ENCODE data around the gene SH3D21.

SH3D21 gene

DNA sequence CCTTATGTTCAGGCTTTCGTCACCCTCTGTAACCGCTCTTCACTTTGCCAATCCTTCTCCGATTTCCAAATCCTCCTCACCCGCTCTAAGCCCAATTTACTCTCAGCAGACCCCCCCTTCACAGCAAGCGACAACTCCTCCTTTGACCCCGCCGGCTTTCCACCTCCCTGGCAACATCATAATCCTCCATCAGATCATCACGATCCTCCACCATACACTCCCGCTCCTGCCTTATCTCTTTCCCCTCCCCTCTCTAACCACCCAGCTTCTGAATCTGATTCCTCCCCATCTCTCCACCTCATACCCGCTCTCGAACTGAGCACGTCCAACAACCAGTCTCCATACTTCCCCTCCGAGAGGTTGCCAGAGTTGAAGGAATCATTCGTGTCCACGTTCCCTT is 24.8 kb downstream of the SH3D21 start:
- no peak for DNase-seq (ENCODE audit: low read depth)

DNA sequence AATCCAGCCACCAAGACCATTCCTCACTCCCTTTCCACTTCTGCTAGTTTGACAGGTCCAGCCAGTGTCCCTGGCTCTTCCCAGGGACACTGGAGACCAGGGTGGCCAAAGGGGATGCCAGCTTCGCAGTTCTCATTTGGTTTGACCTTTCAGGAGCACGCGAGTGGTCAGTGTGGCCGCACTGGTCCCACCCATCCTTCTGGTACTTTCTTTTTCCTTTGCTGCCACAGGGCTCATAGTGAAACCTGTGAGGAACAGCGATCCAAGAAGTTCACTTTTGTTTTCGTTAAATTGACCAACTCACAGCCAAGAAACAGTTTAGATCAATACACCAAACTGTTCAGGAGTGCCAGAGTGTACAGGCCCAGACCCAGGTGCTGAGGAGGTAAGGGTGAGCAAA is 31.7 kb downstream of the SH3D21 start:
- DNase-seq (ENCODE audit: low read depth): no peak

- DNase-seq (ENCODE audit: low read depth): no peak
Observed at GRCh38 chr1:36339215-36339614, 33.0 kb downstream of the SH3D21 start.

- DNase-seq (ENCODE audit: low read depth): no peak
Observed at GRCh38 chr1:36339615-36340014, 33.4 kb downstream of the SH3D21 start.

DNA sequence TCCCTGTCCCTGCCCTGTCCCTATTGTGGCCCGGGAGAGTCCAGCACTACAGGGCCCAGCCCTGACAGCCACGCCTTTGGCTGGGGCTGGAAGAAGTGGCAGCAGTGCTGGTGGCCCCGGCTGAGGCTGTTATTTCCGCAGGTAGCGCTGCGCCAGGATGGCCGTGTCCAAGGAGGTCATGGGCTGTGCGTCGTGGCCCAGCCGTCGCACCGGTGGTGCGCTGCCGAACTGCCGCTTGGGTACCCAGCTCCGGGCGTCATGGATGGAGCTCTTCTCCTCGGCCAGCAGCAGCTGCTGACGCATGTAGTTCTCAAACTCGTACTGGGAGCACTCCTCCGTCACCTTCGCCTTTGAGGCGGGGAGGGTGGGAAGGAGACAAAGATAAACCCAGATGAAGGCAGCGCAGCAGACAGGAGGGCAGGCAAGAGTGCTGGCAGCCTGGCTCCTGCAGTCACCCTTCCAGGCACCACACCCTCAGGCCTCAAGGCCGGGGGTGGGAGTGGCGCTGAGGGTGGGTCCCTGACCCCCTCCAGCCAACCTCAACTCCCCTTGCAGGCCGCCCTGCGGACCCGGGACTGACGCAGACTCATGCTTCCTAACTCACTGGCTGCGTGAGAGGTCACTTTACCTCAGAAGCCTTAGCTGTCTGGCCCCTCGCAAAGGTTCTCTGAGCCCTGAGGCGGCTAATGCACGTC is 35.6 kb downstream of the SH3D21 start:
- no peak for DNase-seq (ENCODE audit: low read depth)

- peak; percentile 44 for DNase-seq (ENCODE audit: low read depth)
Observed at GRCh38 chr1:36342426-36343185, 36.4 kb downstream of the SH3D21 start.

- DNase-seq (ENCODE audit: low read depth): no peak
Observed at GRCh38 chr1:36343651-36344394, 37.7 kb downstream of the SH3D21 start.

DNA sequence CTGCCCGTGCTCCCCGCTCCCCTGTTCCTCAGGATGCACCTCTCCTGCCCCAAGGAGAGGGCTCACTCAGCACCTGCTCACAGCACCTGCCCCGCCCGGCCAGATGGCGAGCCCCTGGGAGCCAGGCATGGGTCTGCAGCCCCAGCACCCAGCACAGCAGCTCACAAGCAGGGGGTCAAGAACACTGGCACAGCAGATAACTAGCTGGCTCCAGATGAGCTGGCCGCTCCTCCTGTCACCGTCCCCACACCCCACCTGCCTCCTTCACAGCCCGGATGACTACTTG is 38.2 kb downstream of the SH3D21 start:
- DNase-seq (ENCODE audit: low read depth): no peak

DNA sequence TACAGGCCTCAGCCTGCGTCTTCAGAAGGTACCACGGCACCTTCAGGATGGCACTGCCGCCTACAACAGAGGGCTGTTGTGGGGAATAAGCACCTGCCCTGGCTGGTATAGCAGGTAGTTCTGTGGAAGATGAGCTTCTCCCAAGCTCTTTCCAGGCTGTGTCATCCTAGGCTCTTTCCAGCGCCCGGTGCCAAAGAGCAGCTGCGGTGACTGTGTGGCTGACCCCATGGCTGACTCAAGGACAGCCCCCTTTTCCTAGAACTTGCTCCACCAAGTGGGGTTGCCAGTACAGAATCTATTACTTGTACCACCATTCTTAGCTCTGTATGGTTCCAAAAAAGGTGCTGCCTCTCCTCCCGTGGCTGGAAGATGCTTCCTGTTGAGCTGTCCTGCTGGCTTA is 39.2 kb downstream of the SH3D21 start:
- DNase-seq (ENCODE audit: low read depth): no peak

DNA sequence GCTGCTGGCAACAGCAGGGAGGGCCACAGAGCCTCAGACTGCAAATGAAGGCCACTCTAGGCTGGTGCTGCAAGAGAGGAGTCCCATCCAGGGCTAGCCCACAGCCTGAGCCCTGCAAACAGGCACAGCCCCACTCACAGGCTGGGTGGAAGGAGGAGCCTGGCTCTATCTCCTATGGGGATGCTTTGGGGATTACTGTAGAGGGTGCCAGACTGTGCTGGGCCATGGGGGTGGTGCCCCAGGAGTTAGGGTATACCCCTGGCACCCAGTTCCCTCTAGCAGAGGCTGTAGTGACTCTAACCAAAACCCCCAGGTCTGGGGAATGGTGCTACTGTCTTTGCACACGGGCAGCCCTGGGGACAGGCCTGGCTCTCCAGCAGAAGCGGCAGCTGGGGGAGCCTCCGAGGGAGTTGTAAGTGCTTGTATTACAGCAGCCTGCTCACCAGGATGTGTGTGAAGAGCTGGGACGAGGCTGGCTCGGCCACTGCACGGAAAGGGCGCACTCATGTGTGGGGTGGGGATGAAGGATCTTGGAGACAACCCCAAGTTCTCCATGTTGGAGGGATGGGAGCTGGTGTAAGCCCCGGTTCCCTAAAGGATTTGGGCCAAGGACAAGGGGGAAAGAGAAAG is 40.7 kb downstream of the SH3D21 start:
- DNase-seq (ENCODE audit: low read depth): no peak

GRCh38 chr1:36349241-36349671 is 43.1 kb downstream of the SH3D21 start:
- DNase-seq (ENCODE audit: low read depth): no peak

- no peak for DNase-seq (ENCODE audit: low read depth)
Observed at GRCh38 chr1:36349839-36350238, 43.7 kb downstream of the SH3D21 start.

DNA sequence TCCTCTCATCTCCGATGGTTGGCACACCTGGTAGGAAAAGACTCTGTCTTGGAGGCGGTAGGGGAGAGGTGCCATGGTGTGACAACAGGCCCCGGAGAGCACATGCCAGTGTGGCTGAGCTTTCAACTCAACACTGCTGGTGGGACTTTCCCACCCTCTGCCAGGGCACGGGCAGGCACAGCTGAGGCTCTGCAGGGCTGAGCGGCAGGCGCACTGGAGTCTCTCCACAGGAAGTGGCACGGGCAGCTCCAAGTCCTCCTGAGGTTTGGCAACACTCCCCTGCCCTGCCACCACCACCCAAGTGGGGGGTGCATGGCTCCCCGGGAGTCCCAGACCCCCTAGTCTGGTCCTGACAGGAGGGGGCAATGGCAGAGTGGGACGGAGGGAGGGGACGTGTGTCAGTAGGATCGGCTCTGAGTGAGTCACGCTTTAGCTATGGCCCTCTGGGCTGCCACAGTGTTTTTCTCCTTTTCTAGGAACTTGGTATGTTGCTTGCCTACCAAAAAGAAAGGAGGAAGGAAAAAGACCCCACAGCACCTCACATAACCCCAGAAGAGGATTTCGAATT is 44.6 kb downstream of the SH3D21 start:
- DNase-seq (ENCODE audit: low read depth): no peak

- DNase-seq (ENCODE audit: low read depth): no peak
Observed at GRCh38 chr1:36351227-36351977, 45.2 kb downstream of the SH3D21 start.

DNA sequence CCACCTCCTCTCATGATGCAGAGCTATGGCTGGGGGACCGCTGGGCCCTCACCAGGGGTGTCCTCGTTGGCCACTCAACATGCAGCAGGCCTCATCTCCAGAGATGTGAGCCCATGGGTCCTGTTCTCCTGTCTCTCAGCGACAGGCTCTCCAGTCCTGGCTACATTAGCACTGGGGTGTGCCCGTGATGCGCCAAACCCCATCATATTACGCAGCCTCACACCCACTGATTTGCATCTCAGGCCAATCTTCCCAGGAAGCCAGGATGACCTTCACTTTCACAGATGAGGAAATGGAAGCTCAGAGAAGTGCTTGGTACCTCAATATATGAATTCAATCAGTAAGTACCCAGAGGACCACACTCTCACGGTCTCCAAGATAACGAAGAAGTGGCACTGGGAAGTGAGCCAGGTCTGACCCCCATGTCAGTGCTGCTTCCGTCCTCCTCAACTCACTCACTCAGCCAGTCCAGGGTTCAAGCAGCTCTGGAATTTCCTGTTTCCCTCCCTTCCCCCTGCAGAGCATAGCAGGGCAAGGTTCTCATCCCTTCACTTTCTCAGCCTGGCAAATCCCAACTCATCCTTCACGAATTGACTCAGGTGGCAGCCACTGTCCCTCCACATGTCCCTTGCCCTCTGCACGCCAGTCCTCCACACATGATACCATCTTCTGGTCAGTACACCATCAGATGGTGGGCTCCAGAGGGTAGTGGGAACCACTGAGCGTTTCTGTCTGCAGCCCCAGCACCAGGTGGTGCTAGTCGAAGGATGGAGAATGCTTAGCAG is 46.1 kb downstream of the SH3D21 start:
- no peak for DNase-seq (ENCODE audit: low read depth)

DNA sequence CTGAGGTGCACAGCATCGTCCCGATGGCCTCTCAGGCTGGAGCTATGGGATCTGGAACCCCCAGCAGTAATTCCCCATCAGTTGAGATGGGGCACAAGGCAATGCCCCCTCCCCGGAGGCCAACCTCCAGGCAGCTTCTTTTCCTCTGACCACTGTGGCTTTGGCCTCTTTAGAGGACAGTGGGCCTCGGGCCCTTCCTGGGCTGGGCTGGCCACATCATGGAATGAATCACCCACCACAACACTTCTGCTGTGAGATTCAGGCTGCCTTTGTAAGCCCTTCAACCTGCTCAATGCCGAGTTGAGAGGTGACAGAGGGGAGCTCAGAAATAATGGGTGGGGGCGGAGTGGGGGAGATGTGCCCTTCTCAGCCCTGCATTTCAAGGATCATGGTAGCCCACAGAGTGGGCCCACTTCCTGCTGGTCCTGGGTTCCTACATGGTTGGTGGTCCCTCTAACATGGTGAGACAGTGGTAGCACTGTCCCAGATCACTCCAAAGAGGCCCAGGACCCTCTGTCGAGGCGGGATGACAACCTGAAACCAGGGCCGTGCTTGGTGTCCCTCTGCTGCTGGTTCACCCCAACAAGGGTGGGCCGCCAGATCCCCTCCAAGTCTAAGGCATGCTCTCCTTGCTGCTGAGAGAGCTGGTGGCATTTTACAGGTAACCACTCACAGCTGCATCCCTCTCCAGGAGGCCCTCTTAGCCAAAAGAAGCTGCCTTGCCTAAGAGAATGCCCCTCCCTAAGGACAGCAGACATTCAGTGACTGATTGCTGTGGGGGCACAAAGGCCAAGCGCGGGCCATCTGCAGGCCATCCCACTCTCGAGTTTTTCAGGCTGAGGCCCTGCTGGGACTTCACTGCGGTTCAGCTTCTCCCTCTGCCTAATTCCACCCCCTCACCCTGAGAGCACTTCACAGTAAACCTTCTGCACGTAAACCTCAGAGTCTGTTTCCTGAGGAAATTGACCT is 47.0 kb downstream of the SH3D21 start:
- no peak for DNase-seq (ENCODE audit: low read depth)

DNA sequence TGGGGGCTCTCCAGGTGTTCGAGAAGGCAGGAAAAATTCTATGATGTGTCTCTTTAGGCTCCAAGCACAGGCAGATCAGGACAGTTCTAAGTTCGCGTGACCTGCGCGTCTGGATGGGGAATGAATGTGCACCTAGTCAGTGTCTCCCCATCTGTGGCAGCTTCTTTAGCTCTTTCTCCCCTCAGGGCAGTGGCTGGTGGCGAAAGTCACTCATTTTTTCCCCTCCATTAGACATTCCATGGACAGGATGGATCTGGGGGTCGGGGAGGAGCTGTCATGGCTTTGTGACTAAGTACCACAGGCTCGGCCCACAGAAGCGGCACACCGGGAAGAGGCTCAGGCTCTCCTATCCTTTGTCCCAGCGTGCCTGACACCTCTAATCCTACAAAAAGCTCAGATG is 48.3 kb downstream of the SH3D21 start:
- no peak for DNase-seq (ENCODE audit: low read depth)

DNA sequence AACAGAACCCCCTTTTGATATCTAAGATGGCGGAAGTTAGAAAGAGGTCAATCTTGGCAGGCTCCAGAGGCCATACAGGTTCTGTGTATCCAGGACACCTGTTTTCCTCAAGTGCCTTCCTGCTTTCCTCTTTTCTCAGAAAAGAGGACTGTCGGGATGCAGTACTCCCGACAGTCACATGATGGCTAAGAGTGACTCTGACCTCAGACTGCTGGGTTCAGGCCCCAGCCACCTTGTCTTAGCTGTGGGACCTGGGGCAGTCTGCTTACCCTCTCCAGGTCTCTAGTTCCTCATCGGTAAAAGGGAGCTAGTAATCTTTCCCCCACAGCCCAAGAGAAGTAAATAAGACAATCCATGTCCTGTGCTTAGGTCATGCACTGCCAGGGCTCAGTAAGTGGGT is 49.6 kb downstream of the SH3D21 start:
- no peak for DNase-seq (ENCODE audit: low read depth)

DNA sequence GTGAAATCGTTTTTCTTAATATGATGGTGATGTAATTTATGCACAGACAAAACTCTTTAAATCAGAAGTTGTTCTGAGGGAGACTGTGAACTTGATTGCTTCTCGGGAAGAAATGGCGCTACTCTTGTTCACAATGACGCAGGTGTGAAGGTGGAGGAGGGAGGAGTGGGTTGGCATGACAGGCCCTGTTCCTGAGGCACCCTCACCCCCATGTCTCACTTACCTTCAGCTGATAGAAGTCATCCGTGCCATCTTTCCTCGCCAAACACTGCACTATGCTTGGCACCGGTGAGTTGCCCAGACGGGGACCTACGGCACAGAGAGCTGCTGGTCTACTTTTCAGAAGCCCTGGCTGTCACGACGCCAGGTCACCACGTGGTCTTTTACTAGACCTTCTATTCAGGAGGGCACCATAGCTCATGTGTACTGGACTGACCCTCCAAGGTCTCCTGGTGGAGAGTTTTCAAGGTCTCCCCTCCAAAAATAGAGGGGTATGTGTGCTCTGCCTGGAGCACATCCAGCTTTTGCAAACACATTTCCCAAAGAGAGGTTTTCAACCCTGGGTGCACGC is 52.4 kb downstream of the SH3D21 start:
- no peak for DNase-seq (ENCODE audit: low read depth)
